ENCODE measurements around the gene TMEM74B.

Gene TMEM74B

GRCh38 chr20:1215386-1216170, 30.8 kb upstream of the TMEM74B start:
- H3K4me3 ChIP-seq (ENCODE audit: low read depth, low read length), result no peak overlapping the region
- TF ChIP-seq CTCF (IDR thresholded peaks at IDR 0.05; ENCODE audit: low read depth, low read length), result no peak

- TF ChIP-seq CTCF (IDR thresholded peaks at IDR 0.05; ENCODE audit: low read depth, low read length), result no peak
- H3K4me3 ChIP-seq (ENCODE audit: low read depth, low read length), result no peak overlapping the region
These were observed 30.1 kb upstream of the TMEM74B start for GRCh38 chr20:1214838-1215261.

- H3K4me3 ChIP-seq (ENCODE audit: low read depth, low read length), result no peak overlapping the region
- TF ChIP-seq CTCF (IDR thresholded peaks at IDR 0.05; ENCODE audit: low read depth, low read length), result peak; percentile 72
These were observed 28.0 kb upstream of the TMEM74B start for GRCh38 chr20:1212607-1213396.

GRCh38 chr20:1212023-1212422, 27.2 kb upstream of the TMEM74B start:
- no peak for TF ChIP-seq CTCF (IDR thresholded peaks at IDR 0.05; ENCODE audit: low read depth, low read length)
- no peak overlapping the region for H3K4me3 ChIP-seq (ENCODE audit: low read depth, low read length)

- no peak overlapping the region for H3K4me3 ChIP-seq (ENCODE audit: low read depth, low read length)
- TF ChIP-seq CTCF (IDR thresholded peaks at IDR 0.05; ENCODE audit: low read depth, low read length), result no peak
These were observed 25.7 kb upstream of the TMEM74B start for GRCh38 chr20:1210501-1210900.

GRCh38 chr20:1209447-1210387, 24.9 kb upstream of the TMEM74B start:
- peak; percentile 32 for TF ChIP-seq CTCF (IDR thresholded peaks at IDR 0.05; ENCODE audit: low read depth, low read length)
- H3K4me3 ChIP-seq (ENCODE audit: low read depth, low read length), result no peak overlapping the region

Data from WI38 (cell line).